Measurements from ENCODE around the gene SPOCK1. TPM values are rescaled to one million over a fixed set of nuclear protein-coding genes. Genes with fewer than 3 reads are reported as not detected.

The SPOCK1 gene
- total RNA-seq, 2 experiments from 2014 or later: not detected

DNA sequence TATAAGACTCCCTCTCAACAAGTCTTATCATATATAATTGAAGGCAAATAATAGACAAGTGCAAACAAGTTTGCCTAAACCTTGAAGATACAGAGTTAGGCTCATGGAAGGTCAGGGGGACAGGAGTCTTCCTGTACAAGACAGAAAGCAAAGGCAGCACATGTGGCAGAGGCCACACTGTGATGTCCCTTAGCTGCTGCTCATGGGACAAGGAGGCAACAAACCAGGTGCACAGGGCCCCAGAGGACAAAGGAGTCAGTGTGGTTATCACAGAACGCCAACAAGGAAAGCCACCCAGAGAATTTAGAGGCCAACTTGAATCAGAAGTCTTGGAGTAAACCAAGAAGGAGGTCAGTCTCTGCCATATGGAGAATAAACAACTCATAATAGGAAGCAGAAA, 444.8 kb downstream of the SPOCK1 start:
- no peaks in the 10 kb centered on the region for H3K4me1 Mint-ChIP-seq (ENCODE audit: low read depth)
- no peak overlapping the region for H3K4me3 Mint-ChIP-seq
- ATAC-seq: no peak
- DNase-seq: no peak
- H3K27ac Mint-ChIP-seq: no peak overlapping the region
- no peaks in the 10 kb centered on the region for H3K27me3 Mint-ChIP-seq
- POLR2A ChIA-PET: no interaction called here
- no peaks in the 10 kb centered on the region for H3K9me3 Mint-ChIP-seq
- intact Hi-C loops (cut with micrococcal nuclease): no loop called here
- CTCF ChIA-PET: no interaction called here
- H3K36me3 Mint-ChIP-seq (ENCODE audit: low read depth): no peaks in the 10 kb centered on the region
- TF ChIP-seq, protein P1, sequence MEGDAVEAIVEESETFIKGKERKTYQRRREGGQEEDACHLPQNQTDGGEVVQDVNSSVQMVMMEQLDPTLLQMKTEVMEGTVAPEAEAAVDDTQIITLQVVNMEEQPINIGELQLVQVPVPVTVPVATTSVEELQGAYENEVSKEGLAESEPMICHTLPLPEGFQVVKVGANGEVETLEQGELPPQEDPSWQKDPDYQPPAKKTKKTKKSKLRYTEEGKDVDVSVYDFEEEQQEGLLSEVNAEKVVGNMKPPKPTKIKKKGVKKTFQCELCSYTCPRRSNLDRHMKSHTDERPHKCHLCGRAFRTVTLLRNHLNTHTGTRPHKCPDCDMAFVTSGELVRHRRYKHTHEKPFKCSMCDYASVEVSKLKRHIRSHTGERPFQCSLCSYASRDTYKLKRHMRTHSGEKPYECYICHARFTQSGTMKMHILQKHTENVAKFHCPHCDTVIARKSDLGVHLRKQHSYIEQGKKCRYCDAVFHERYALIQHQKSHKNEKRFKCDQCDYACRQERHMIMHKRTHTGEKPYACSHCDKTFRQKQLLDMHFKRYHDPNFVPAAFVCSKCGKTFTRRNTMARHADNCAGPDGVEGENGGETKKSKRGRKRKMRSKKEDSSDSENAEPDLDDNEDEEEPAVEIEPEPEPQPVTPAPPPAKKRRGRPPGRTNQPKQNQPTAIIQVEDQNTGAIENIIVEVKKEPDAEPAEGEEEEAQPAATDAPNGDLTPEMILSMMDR (IDR thresholded peaks at IDR 0.05): no peak

DNA sequence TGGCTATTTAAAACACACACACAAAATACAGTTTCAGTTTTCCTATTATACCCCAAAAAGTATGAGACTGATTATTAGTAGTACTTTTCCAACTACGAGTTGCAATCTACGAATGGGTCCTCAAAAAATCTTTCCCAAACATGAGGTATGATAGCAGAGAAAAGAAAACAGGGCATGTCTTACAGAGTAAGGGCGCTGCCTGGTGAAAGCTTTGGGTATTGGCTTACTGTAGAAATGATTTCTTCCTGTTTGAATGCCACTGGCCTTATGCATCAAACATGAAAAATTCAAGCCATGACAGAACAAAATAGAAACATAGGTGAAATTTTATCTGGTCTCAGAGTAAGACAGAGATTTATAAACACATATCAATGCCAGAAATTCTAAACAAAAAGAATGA, 448.0 kb downstream of the SPOCK1 start:
- intact Hi-C loops (cut with micrococcal nuclease): no loop called here
- ATAC-seq (no peak), DNase-seq (no peak)
- Mint-ChIP-seq H3K4me1 (ENCODE audit: low read depth) (no peaks in the 10 kb centered on the region), H3K9me3 (no peaks in the 10 kb centered on the region), H3K4me3 (no peak overlapping the region), H3K27me3 (no peaks in the 10 kb centered on the region), H3K36me3 (ENCODE audit: low read depth) (no peaks in the 10 kb centered on the region), H3K27ac (no peak overlapping the region)
- TF ChIP-seq, protein P1 (IDR thresholded peaks at IDR 0.05): no peak
- POLR2A ChIA-PET: no interaction called here
- CTCF ChIA-PET: no interaction called here

GRCh38 chr5:137040641-137041340, 458.3 kb downstream of the SPOCK1 start:
- Mint-ChIP-seq H3K27ac (no peak overlapping the region), H3K4me1 (ENCODE audit: low read depth) (no peaks in the 10 kb centered on the region), H3K9me3 (peaks cover 14% of the 10 kb centered on the region), H3K36me3 (ENCODE audit: low read depth) (no peaks in the 10 kb centered on the region), H3K27me3 (peaks cover 2% of the 10 kb centered on the region), H3K4me3 (no peak overlapping the region)
- ChIA-PET POLR2A (no interaction called here), CTCF (no interaction called here)
- DNase-seq (no peak), ATAC-seq (no peak)
- intact Hi-C loops (cut with micrococcal nuclease): no loop called here
- TF ChIP-seq, protein P1 (IDR thresholded peaks at IDR 0.05): no peak

DNA sequence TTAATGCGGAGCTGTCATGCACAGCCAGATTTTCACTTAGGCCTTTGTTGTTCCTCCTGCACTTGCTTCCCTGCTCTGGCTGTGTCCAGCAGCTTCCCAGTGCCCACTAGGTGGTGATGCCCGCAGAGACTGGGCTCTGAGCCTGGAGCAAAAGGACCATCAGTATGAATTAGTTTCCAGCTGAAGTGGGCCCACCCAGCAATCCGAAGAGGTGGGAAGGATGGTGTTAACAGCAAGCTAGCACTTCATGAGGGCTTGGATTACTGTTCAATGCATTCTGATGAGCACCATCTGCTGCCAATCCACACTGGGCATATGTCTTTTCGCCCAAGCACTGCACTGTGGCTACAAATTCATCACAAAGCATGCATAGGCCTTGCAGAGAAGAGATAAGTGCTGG, 459.1 kb downstream of the SPOCK1 start:
- TF ChIP-seq, protein P1 (IDR thresholded peaks at IDR 0.05): no peak
- ATAC-seq: no peak
- H3K27me3 Mint-ChIP-seq: peaks cover 2% of the 10 kb centered on the region
- H3K9me3 Mint-ChIP-seq: peaks cover 14% of the 10 kb centered on the region
- H3K4me1 Mint-ChIP-seq (ENCODE audit: low read depth): no peaks in the 10 kb centered on the region
- no peak overlapping the region for H3K4me3 Mint-ChIP-seq
- H3K36me3 Mint-ChIP-seq (ENCODE audit: low read depth): no peaks in the 10 kb centered on the region
- H3K27ac Mint-ChIP-seq: no peak overlapping the region
- CTCF ChIA-PET: interaction anchor here (0.8 kb wide), 1 partner anchor 13 kb away, joined by 3 read pairs; no protein-coding TSS in a partner anchor
- POLR2A ChIA-PET: no interaction called here
- DNase-seq: no peak
- intact Hi-C loops (cut with micrococcal nuclease): no loop called here

DNA sequence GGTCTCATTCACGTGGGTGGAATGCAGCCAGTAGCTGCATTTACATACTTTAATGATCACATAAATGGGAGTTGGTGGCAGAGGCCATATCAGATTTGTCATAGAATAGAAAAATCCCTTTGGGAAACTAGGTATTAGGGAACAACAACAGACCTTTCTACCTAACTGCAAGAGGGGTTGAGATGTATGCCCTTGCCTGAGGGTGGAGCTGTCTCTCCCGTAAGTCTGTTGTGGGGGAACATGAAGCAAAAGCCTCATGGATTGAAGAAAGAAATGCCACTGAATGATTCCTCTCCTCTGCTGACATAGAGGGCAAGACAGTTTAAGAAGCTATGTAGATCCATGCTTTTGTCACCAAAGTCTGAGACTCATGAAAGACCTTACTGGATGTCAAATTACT, 461.3 kb downstream of the SPOCK1 start:
- Mint-ChIP-seq H3K27ac (no peak overlapping the region), H3K4me1 (ENCODE audit: low read depth) (no peaks in the 10 kb centered on the region), H3K36me3 (ENCODE audit: low read depth) (no peaks in the 10 kb centered on the region), H3K9me3 (peaks cover 8% of the 10 kb centered on the region), H3K27me3 (peaks cover 2% of the 10 kb centered on the region), H3K4me3 (no peak overlapping the region)
- ATAC-seq: no peak
- no peak for DNase-seq
- POLR2A ChIA-PET: no interaction called here
- intact Hi-C loops (cut with micrococcal nuclease): no loop called here
- TF ChIP-seq, protein P1 (IDR thresholded peaks at IDR 0.05): no peak
- CTCF ChIA-PET: no interaction called here
